Hypothalamus (tissue), 51 donors: Measurements from ENCODE around the gene SELENOS.
"Not testable (repeated sequence)": the region's sequence is repeated elsewhere in the genome, so short reads cannot be mapped to it uniquely, and the experiment has no call there.

ENCODE experiments used
- DNase-seq, 51 donors: peaks; one replicate each; lab custom pipeline; 2025; lab: John Stamatoyannopoulos, UW

The SELENOS gene

GRCh38 chr15:101310161-101310480, 32.8 kb upstream of the SELENOS start:
- no peak for DNase-seq

- no peak for DNase-seq
Observed at GRCh38 chr15:101309436-101310160, 32.3 kb upstream of the SELENOS start.

- no peak for DNase-seq
Observed at GRCh38 chr15:101308604-101309435, 31.5 kb upstream of the SELENOS start.

- DNase-seq, result no peak
Observed at GRCh38 chr15:101307897-101308603, 30.8 kb upstream of the SELENOS start.

- DNase-seq, result no peak
Observed at GRCh38 chr15:101307048-101307896, 30.0 kb upstream of the SELENOS start.

GRCh38 chr15:101306341-101307047, 29.2 kb upstream of the SELENOS start:
- DNase-seq, result no peak

GRCh38 chr15:101305820-101306255, 28.6 kb upstream of the SELENOS start:
- DNase-seq, result no peak

- no peak for DNase-seq
Observed at GRCh38 chr15:101303408-101303807, 26.1 kb upstream of the SELENOS start.

GRCh38 chr15:101296418-101297405, 19.4 kb upstream of the SELENOS start:
- DNase-seq, result no peak

GRCh38 chr15:101295607-101296161, 18.4 kb upstream of the SELENOS start:
- DNase-seq, result peak in 1 of 51 donors; percentile 58

GRCh38 chr15:101294731-101295606, 17.7 kb upstream of the SELENOS start, which contains the start of gene SNRPA1:
SNRPA1 (minus strand) TSS chr15:101295248; CDS start chr15:101295178, 70 bp downstream.
- DNase-seq, result peak; percentile 79 to 97 (median 93)

GRCh38 chr15:101293122-101293521, 15.8 kb upstream of the SELENOS start:
- DNase-seq, result no peak

GRCh38 chr15:101288905-101289513, 11.7 kb upstream of the SELENOS start:
- DNase-seq, result peak in 2 of 51 donors; percentile 6 to 7

GRCh38 chr15:101287342-101287741, 10.1 kb upstream of the SELENOS start:
- DNase-seq, result not testable (repeated sequence)

- DNase-seq, result no peak
Observed at GRCh38 chr15:101286471-101287114, 9.3 kb upstream of the SELENOS start.

GRCh38 chr15:101283931-101284330, 6.6 kb upstream of the SELENOS start:
- no peak for DNase-seq
